Stimulated activated CD4-positive, alpha-beta T cell treated with anti-CD3 and anti-CD28 coated beads, Interleukin-12 subunit alpha, Interleukin-12 subunit beta, amount 100 ng/mL, for 4 hours (primary cell): ENCODE data around the gene SLC7A8.

Experiments
- DNase-seq: peaks from one replicate; pipeline ENCODE4 v3.0.0-alpha.2; 2020

Gene SLC7A8

DNA sequence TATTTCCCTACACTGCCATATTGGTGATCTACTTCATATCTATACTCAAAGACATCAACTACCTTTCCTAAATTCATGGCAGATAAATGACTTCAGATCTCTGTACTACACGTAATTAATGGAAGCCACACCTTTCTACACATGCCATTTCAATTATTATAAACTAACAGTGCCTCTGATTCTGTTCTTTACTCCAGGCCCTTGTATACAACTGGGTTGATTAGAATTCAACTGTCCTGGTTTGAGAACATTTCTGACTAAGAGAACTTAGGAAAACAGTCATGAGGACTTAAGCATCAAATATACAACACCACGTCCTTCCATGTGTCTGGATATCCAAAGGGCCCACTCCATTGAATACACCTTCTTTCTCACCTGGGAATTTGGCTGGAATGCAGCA lies 90.4 kb downstream of the SLC7A8 start:
- DNase-seq: no peak

DNA sequence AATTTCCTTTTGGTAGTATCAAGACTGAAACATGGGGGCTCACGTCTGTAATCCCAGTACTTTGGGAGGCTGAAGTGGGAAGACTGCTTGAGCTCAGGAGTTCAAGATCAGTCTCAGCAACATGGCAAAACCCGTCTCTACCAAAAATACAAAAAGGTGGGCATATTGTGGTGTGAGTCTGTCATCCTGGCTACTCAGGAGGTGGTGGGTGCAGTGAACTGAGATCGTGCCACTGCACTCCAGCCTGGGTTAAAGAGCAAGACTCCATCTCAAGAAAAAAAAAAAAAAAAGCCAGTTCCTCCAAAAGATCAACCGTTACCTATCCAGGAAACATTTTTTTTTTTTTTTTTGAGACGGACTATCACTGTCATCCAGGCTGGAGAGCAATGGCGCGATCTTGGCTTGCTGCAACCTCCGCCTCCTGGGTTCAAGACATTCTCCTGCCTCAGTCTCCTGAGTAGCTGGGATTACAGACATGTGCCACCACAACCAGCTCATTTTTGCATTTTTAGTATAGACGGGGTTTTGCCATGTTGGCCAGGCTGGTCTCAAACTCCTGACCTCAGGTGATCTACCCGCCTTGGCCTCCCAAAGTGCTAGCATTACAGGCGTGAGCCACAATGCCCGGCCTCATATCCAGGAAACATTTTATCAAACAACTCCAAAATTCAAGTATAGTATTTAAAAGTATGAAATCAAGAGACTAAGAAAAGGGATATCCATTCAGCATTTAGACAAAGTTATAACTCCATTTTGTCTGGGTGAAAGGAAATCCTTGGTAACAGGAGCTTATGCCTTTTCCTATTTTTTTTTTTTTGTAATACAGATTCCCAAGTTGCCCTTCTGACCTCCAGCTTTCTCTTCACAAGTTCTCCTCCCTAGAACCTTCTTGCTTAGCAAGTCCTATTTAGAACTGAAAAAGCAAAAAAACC lies 91.9 kb downstream of the SLC7A8 start:
- DNase-seq: no peak

- DNase-seq: no peak
Observed at GRCh38 chr14:23090254-23090636, 93.2 kb downstream of the SLC7A8 start.

DNA sequence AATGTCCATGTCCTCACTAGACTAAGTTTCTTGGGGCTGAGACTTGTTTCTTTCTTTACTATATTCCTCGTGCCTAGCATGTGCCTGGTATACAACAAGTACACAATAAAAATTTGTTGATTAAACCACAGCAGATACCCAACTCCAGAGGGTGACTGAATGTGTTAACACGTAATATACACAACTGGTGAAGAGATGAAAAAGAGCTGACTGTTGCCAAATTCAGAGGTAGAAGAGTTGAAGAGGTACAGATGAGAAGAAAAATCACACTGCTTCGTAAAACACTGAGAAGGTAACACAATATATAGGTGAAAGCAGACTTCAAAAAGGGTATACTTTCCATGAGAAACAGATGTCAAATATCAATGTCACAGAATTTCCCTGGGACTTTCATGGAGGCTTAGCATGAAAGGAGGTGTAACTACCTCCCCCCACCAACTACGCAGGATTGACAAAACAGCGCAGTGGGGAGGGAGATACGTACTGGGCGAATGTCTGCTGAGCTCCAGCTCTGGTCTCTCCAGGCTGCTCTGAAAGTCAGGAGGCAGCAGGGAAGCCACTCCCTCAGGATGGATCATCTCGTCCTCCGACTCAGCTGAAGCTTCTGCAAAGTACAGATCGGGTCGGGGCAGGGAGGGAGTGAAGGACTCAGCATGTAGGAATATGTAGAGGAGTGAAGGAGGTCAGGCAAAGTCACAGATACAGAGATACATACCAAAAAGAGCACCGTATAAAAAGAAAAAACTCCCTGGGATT lies 93.8 kb downstream of the SLC7A8 start:
- no peak for DNase-seq

GRCh38 chr14:23086565-23086964 lies 96.9 kb downstream of the SLC7A8 start:
- DNase-seq: no peak

GRCh38 chr14:23085458-23085857 lies 98.0 kb downstream of the SLC7A8 start:
- no peak for DNase-seq

- no peak for DNase-seq
Observed at GRCh38 chr14:23080474-23080873, 103.0 kb downstream of the SLC7A8 start.

DNA sequence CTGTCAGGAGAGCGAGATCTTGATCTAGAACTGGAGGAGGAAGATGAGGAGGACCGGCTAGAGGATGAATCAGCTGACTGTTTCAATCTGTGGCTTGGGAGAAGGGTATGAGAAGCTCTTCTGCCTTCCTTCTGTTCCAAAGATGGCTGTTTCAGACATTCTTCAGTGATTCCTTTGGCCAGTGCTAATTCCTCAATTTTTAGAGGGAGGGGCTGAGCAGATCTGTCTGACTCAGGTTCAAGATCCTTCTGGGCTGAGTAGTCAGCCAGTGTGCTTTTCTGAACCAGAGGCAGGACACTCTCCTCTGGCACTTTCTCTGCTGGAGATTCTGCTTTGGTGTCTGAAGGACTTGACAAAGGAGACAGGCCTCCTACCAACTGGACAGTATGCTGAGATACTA lies 103.7 kb downstream of the SLC7A8 start:
- no peak for DNase-seq

DNA sequence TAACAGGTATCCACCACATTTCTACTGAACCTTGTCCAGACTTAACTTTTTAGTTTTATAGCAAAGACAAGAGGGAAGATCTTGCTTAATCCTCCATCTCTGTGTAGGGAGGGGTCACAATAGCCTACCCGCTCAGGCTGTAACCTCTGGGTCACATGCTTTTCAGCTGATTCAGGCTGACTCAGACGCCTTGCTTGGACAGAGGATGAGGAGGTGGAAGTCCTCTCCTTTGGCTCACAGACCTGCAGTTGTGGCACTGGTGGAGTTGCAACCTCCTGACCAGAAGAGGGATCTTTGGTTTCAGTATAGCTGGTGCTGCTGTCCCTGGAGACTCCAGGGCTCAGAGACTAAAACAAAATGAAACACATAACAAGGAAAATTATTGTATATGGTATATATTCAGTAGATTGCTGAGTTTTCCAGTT lies 104.8 kb downstream of the SLC7A8 start:
- DNase-seq: no peak

DNA sequence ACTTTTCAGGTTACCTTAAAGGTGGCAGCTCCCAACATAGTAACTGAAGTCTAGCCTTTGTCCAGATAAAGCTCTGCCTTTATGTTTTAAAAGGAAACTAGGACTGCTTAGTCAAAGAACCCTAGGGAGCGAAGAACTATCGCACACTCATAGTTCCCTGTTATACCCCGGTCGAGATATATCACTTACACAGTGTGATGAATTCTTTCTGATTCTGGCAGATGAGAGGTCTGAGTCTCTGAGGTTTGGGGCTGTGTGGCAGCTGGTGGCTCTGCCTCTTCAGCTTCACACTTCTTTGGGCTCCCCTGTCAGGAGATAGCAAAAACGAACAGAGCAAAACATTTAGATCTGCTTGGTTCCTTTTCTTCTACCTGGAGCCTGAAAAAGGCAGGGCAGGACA lies 105.5 kb downstream of the SLC7A8 start:
- no peak for DNase-seq

GRCh38 chr14:23076785-23077408 lies 106.6 kb downstream of the SLC7A8 start:
- DNase-seq: no peak
